ENCODE results near the gene ASIP. TPM values are rescaled to one million over a fixed set of nuclear protein-coding genes. Genes with fewer than 3 reads are reported as not detected.

The ASIP gene
- polyA plus RNA-seq, 3 donors: 0.40 TPM; not detected in 2

GRCh38 chr20:34215711-34216381 is 25.4 kb upstream of the ASIP start:
- H3K27me3 Mint-ChIP-seq (ENCODE audit: low read depth in 3 of 3): peaks cover 11 to 17% (median 12%) of the 10 kb centered on the region in 3 donors
- H3K9ac ChIP-seq (ENCODE audit: insufficient read depth, low read length, poor library complexity, severe bottlenecking): peak overlapping the region; percentile 51
- H3K27ac Mint-ChIP-seq: peak overlapping the region in 1 of 7 donors; percentile 7
- no peak for TF ChIP-seq CTCF (IDR thresholded peaks at IDR 0.05)
- intact Hi-C loops (cut with micrococcal nuclease): no loop called here
- H3K4me1 Mint-ChIP-seq: peaks cover 22% of the 10 kb centered on the region
- H3K36me3 ChIP-seq (replicated peaks in 1 of 2; ENCODE audit: control insufficient read depth in 1 of 2, insufficient read depth in 2 of 2, low read length in 2 of 2): no peaks in the 10 kb centered on the region
- 4% methylated on average over 44 of the region's 49 CpGs for WGBS (ENCODE audit: insufficient coverage)
- H3K79me2 ChIP-seq (ENCODE audit: insufficient read depth, low read length): no peaks in the 10 kb centered on the region
- H3K4me1 ChIP-seq (ENCODE audit: control insufficient read depth in 1 of 2, insufficient read depth in 2 of 2, low read length in 2 of 2): peaks cover 10 to 17% of the 10 kb centered on the region in 2 donors
- H2AFZ ChIP-seq (ENCODE audit: insufficient read depth, low read depth, low read length, poor library complexity, severe bottlenecking): peak overlapping the region; percentile 76
- peaks cover 17 to 39% of the 10 kb centered on the region in 2 donors for H3K27me3 ChIP-seq (ENCODE audit: control insufficient read depth in 2 of 2, insufficient read depth in 2 of 2, low read length in 2 of 2)
- H3K4me3 ChIP-seq (replicated peaks in 1 of 3; ENCODE audit: low read depth in 2 of 3, low read length in 3 of 3): peak overlapping the region; percentile 3 to 67 (median 27)
- peaks cover 0 to 15% (median 8%) of the 10 kb centered on the region in 7 donors for H3K9me3 Mint-ChIP-seq
- no peaks in the 10 kb centered on the region for H4K20me1 ChIP-seq (ENCODE audit: insufficient read depth, low read length)
- peak; percentile 60 to 67 (median 65) for DNase-seq
- peak overlapping the region; percentile 77 for H3K4me2 ChIP-seq (replicated peaks; ENCODE audit: extremely low read depth, low read length, poor library complexity, severe bottlenecking)
- peaks cover 0 to 3% of the 10 kb centered on the region in 2 donors for H3K36me3 Mint-ChIP-seq
- H3K27ac ChIP-seq (ENCODE audit: low read depth in 1 of 2, low read length in 2 of 2): no peak overlapping the region
- H3K9me3 ChIP-seq (replicated peaks in 1 of 2; ENCODE audit: control insufficient read depth in 1 of 2, insufficient read depth in 1 of 2, low read length in 2 of 2): peaks cover 4 to 5% of the 10 kb centered on the region in 2 donors
- peak overlapping the region in 1 of 2 donors; percentile 83 for H3K4me3 Mint-ChIP-seq

- peak overlapping the region; percentile 76 for H2AFZ ChIP-seq (ENCODE audit: insufficient read depth, low read depth, low read length, poor library complexity, severe bottlenecking)
- H3K9me3 Mint-ChIP-seq: peaks cover 2 to 11% (median 7%) of the 10 kb centered on the region in 7 donors
- H3K36me3 Mint-ChIP-seq: peaks cover 0 to 3% of the 10 kb centered on the region in 2 donors
- no peak for DNase-seq
- no peaks in the 10 kb centered on the region for H3K79me2 ChIP-seq (ENCODE audit: insufficient read depth, low read length)
- peak overlapping the region; percentile 77 for H3K4me2 ChIP-seq (replicated peaks; ENCODE audit: extremely low read depth, low read length, poor library complexity, severe bottlenecking)
- peaks cover 15 to 22% of the 10 kb centered on the region in 2 donors for H3K4me1 ChIP-seq (ENCODE audit: control insufficient read depth in 1 of 2, insufficient read depth in 2 of 2, low read length in 2 of 2)
- H3K36me3 ChIP-seq (replicated peaks in 1 of 2; ENCODE audit: control insufficient read depth in 1 of 2, insufficient read depth in 2 of 2, low read length in 2 of 2): no peaks in the 10 kb centered on the region
- H3K4me3 ChIP-seq (replicated peaks in 1 of 3; ENCODE audit: low read depth in 2 of 3, low read length in 3 of 3): peak overlapping the region in 1 of 3 experiments; percentile 67
- peaks cover 11 to 17% (median 12%) of the 10 kb centered on the region in 3 donors for H3K27me3 Mint-ChIP-seq (ENCODE audit: low read depth in 3 of 3)
- peak overlapping the region; percentile 51 for H3K9ac ChIP-seq (ENCODE audit: insufficient read depth, low read length, poor library complexity, severe bottlenecking)
- H4K20me1 ChIP-seq (ENCODE audit: insufficient read depth, low read length): no peaks in the 10 kb centered on the region
- peak overlapping the region in 1 of 2 donors; percentile 83 for H3K4me3 Mint-ChIP-seq
- peaks cover 17 to 39% of the 10 kb centered on the region in 2 donors for H3K27me3 ChIP-seq (ENCODE audit: control insufficient read depth in 2 of 2, insufficient read depth in 2 of 2, low read length in 2 of 2)
- H3K27ac ChIP-seq (ENCODE audit: low read depth in 1 of 2, low read length in 2 of 2): no peak overlapping the region
- TF ChIP-seq CTCF (IDR thresholded peaks at IDR 0.05): no peak
- intact Hi-C loops (cut with micrococcal nuclease): no loop called here
- H3K27ac Mint-ChIP-seq: no peak overlapping the region
- peaks cover 0 to 5% of the 10 kb centered on the region in 2 donors for H3K9me3 ChIP-seq (replicated peaks in 1 of 2; ENCODE audit: control insufficient read depth in 1 of 2, insufficient read depth in 1 of 2, low read length in 2 of 2)
- peaks cover 27% of the 10 kb centered on the region for H3K4me1 Mint-ChIP-seq
- WGBS (ENCODE audit: insufficient coverage): no CpG with 5 or more reads among the region's 2 CpGs
Observed at GRCh38 chr20:34216382-34216742, 24.9 kb upstream of the ASIP start.

Data from CD14-positive monocyte (primary cell).